OCI-LY7 (cell line): ENCODE data around the gene RSAD2.

Source experiments
- EZH2phosphoT487 ChIP-seq: fragments of 200-600 bp; sonication (generic); IDR thresholded peaks from 2 replicates; pipeline ENCODE4 v1.6.1; 2018; ENCODE audit warnings: low read depth, borderline replicate concordance, mild to moderate bottlenecking, mixed run types, antibody characterized with exemption, low read length, moderate library complexity, mixed read lengths
- TF ChIP-seq, protein P1 (sequence below): fragments of 200-600 bp; sonication (generic); conservative IDR thresholded peaks from 2 replicates; pipeline ENCODE4 v1.5.1; 2014; ENCODE audit warnings: mild to moderate bottlenecking, antibody characterized with exemption, low read length, moderate library complexity, mixed read lengths

DNA sequence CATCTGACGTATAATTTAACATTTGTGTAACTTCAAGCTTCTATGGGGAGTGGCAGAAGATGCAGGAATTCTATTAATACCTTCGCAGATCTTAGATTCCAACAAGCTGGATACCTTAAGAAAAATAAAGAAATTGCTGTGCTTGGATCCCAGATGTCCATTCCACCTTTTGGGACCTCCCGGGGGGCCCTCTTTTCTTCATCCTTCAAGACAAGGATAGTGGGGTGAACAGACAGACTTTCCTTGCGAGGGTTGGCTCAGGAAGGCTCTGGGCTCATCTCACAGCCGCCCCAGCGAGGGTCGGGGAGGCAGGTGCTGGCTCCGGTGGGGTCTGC, 39.1 kb downstream of the RSAD2 start:
- TF ChIP-seq, protein P1, sequence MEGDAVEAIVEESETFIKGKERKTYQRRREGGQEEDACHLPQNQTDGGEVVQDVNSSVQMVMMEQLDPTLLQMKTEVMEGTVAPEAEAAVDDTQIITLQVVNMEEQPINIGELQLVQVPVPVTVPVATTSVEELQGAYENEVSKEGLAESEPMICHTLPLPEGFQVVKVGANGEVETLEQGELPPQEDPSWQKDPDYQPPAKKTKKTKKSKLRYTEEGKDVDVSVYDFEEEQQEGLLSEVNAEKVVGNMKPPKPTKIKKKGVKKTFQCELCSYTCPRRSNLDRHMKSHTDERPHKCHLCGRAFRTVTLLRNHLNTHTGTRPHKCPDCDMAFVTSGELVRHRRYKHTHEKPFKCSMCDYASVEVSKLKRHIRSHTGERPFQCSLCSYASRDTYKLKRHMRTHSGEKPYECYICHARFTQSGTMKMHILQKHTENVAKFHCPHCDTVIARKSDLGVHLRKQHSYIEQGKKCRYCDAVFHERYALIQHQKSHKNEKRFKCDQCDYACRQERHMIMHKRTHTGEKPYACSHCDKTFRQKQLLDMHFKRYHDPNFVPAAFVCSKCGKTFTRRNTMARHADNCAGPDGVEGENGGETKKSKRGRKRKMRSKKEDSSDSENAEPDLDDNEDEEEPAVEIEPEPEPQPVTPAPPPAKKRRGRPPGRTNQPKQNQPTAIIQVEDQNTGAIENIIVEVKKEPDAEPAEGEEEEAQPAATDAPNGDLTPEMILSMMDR: no peak
- no peak for TF ChIP-seq EZH2phosphoT487
